Measurements from ENCODE around the gene CD48. TPM values are rescaled to one million over a fixed set of nuclear protein-coding genes. Genes with fewer than 3 reads are reported as not detected.

The CD48 gene
- total RNA-seq, 1 donor from 2014 or later: 0.82 TPM

- FAIRE-seq: no peak
- DNase-seq (ENCODE audit: low spot score in 2 of 2): no peak
Measured at GRCh38 chr1:160638540-160638857, 73.1 kb downstream of the CD48 start.

GRCh38 chr1:160637821-160638539 lies 73.6 kb downstream of the CD48 start:
- no peak for FAIRE-seq
- no peak for DNase-seq (ENCODE audit: low spot score in 2 of 2)

- FAIRE-seq (no peak), DNase-seq (ENCODE audit: low spot score in 2 of 2) (no peak)
Measured at GRCh38 chr1:160637065-160637464, 74.6 kb downstream of the CD48 start.

- no peak for FAIRE-seq
- DNase-seq (ENCODE audit: low spot score in 2 of 2): no peak
Measured at GRCh38 chr1:160636547-160636946, 75.1 kb downstream of the CD48 start.

- no peak for DNase-seq (ENCODE audit: low spot score in 2 of 2)
- no peak for FAIRE-seq
Measured at GRCh38 chr1:160636076-160636475, 75.5 kb downstream of the CD48 start.

- DNase-seq (ENCODE audit: low spot score in 2 of 2) (no peak), FAIRE-seq (no peak)
Measured at GRCh38 chr1:160634543-160635491, 76.8 kb downstream of the CD48 start.

- no peak for DNase-seq (ENCODE audit: low spot score in 2 of 2)
- no peak for FAIRE-seq
Measured at GRCh38 chr1:160633330-160633903, 78.2 kb downstream of the CD48 start.

- DNase-seq (ENCODE audit: low spot score in 2 of 2) (no peak), FAIRE-seq (no peak)
Measured at GRCh38 chr1:160631983-160632625, 79.5 kb downstream of the CD48 start.

- no peak for DNase-seq (ENCODE audit: low spot score in 2 of 2)
- no peak for FAIRE-seq
Measured at GRCh38 chr1:160630523-160631451, 80.8 kb downstream of the CD48 start.

GRCh38 chr1:160629286-160630210 lies 82.1 kb downstream of the CD48 start:
- no peak for DNase-seq (ENCODE audit: low spot score in 2 of 2)
- no peak for FAIRE-seq

GRCh38 chr1:160628799-160629263 lies 82.8 kb downstream of the CD48 start:
- DNase-seq (ENCODE audit: low spot score in 2 of 2) (no peak), FAIRE-seq (no peak)

Other genes with a start within 250 kb of the CD48 start
- under 0.01 TPM for gene SLAMF6, start 188.6 kb downstream of the CD48 start, total RNA-seq
- gene CD84, start 132.3 kb downstream of the CD48 start, total RNA-seq: 1.6 TPM
- gene SLAMF1, start 64.8 kb downstream of the CD48 start, total RNA-seq: not detected
- not detected for gene SLAMF7, start 27.4 kb upstream of the CD48 start, total RNA-seq
- gene LY9, start 84.4 kb upstream of the CD48 start, total RNA-seq: not detected
- gene CD244, start 151.1 kb upstream of the CD48 start, total RNA-seq: not detected
- not detected for gene ITLN1, start 173.4 kb upstream of the CD48 start, total RNA-seq
- gene ITLN2, start 243.0 kb upstream of the CD48 start, total RNA-seq: not detected